GM23248 (cell line): ENCODE results near the gene TMEM59.

Source experiments
- EZH2 ChIP-seq: fragments of 200-600 bp; sonication (generic); IDR thresholded peaks from 2 replicates; pipeline ENCODE4 v1.6.1; 2018; ENCODE audit warnings: antibody characterized with exemption, mild to moderate bottlenecking; ENCODE audit not compliant: insufficient read depth, poor library complexity, severe bottlenecking
- EZH2phosphoT487 ChIP-seq: fragments of 200-600 bp; sonication (generic); IDR thresholded peaks from 2 replicates; pipeline ENCODE4 v1.6.1; 2018; ENCODE audit warnings: antibody characterized with exemption, moderate library complexity, mild to moderate bottlenecking, low read depth; ENCODE audit not compliant: insufficient read depth

GRCh38 chr1:54052431-54052933 is 522 bp downstream of the TMEM59 start:
- TF ChIP-seq EZH2phosphoT487 (no peak), EZH2 (no peak)
